H9 (cell line): Measurements from ENCODE around the gene SHPK. TPM values are rescaled to one million over a fixed set of nuclear protein-coding genes. Genes with fewer than 3 reads are reported as not detected.

Source experiments
- DNase-seq: peaks from one replicate; pipeline ENCODE4 v3.0.0-alpha.2; 2017
- H2AFZ ChIP-seq: one replicate; pipeline ENCODE4 v1.6.1; 2013; ENCODE audit warnings: mild to moderate bottlenecking, low read length, control low read depth, moderate library complexity
- H2AK5ac ChIP-seq: 2 replicates; pipeline ENCODE4 v1.6.1; 2013; ENCODE audit warnings: low read length, control low read depth, mixed read lengths; ENCODE audit not compliant: insufficient read length
- H2BK120ac ChIP-seq: one replicate; pipeline ENCODE4 v1.6.1; 2013; ENCODE audit warnings: low read depth, mild to moderate bottlenecking, low read length, control low read depth, inconsistent platforms; ENCODE audit not compliant: poor library complexity, severe bottlenecking
- H2BK12ac ChIP-seq: 2 replicates; pipeline ENCODE4 v1.6.1; 2013; ENCODE audit warnings: low read length, control low read depth, mixed read lengths, low read depth; ENCODE audit not compliant: insufficient read length
- H2BK15ac ChIP-seq: 2 replicates; pipeline ENCODE4 v1.6.1; 2013; ENCODE audit warnings: low read depth, low read length, control low read depth
- H2BK20ac ChIP-seq: one replicate; pipeline ENCODE4 v1.6.1; 2013; ENCODE audit warnings: low read depth, mild to moderate bottlenecking, low read length, control low read depth, inconsistent platforms; ENCODE audit not compliant: poor library complexity, severe bottlenecking
- H2BK5ac ChIP-seq: 2 replicates; pipeline ENCODE4 v1.6.1; 2013; ENCODE audit warnings: low read length, control low read depth, mixed read lengths; ENCODE audit not compliant: insufficient read length
- H3K14ac ChIP-seq: 2 replicates; pipeline ENCODE4 v1.6.1; 2013; ENCODE audit warnings: low read length, control low read depth; ENCODE audit not compliant: insufficient read depth
- H3K18ac ChIP-seq: 2 replicates; pipeline ENCODE4 v1.6.1; 2013; ENCODE audit warnings: low read depth, mild to moderate bottlenecking, mixed read lengths, low read length, control low read depth; ENCODE audit not compliant: insufficient read length
- H3K23ac ChIP-seq: 2 replicates; pipeline ENCODE4 v1.6.1; 2013; ENCODE audit warnings: low read length, control low read depth, mixed read lengths, low read depth; ENCODE audit not compliant: insufficient read length
- H3K23me2 ChIP-seq: 2 replicates; pipeline ENCODE4 v1.6.1; 2013; ENCODE audit warnings: low read depth, mild to moderate bottlenecking, mixed read lengths, low read length, control low read depth; ENCODE audit not compliant: insufficient read length, poor library complexity, severe bottlenecking
- H3K27ac ChIP-seq: 2 replicates; pipeline ENCODE4 v1.5.1; 2013; ENCODE audit warnings: low read length, control low read depth, mixed read lengths, low read depth; ENCODE audit not compliant: insufficient read length
- H3K27me3 ChIP-seq: 2 replicates; pipeline ENCODE4 v1.6.1; 2013; ENCODE audit warnings: low read length, control low read depth, inconsistent platforms; ENCODE audit not compliant: insufficient read depth
- H3K4ac ChIP-seq: 2 replicates; pipeline ENCODE4 v1.6.1; 2013; ENCODE audit warnings: low read depth, mild to moderate bottlenecking, control low read depth, inconsistent platforms, low read length, moderate library complexity
- H3K4me1 ChIP-seq: 2 replicates; pipeline ENCODE4 v1.6.1; 2013; ENCODE audit warnings: low read length, control low read depth, inconsistent platforms; ENCODE audit not compliant: insufficient read depth
- H3K4me2 ChIP-seq: 2 replicates; pipeline ENCODE4 v1.6.1; 2013; ENCODE audit warnings: low read length, control low read depth, mixed read lengths; ENCODE audit not compliant: insufficient read length, insufficient read depth
- H3K56ac ChIP-seq: 2 replicates; pipeline ENCODE4 v1.6.1; 2013; ENCODE audit warnings: low read depth, mild to moderate bottlenecking, mixed read lengths, low read length, control low read depth; ENCODE audit not compliant: insufficient read length
- H3K79me1 ChIP-seq: 2 replicates; pipeline ENCODE4 v1.6.1; 2013; ENCODE audit warnings: low read depth, mild to moderate bottlenecking, moderate library complexity, low read length, control low read depth, inconsistent platforms; ENCODE audit not compliant: insufficient read depth, poor library complexity, severe bottlenecking
- H3K79me2 ChIP-seq: 2 replicates; pipeline ENCODE4 v1.6.1; 2013; ENCODE audit warnings: low read length, control low read depth, inconsistent platforms; ENCODE audit not compliant: insufficient read depth
- H3K9ac ChIP-seq: 2 replicates; pipeline ENCODE4 v1.6.1; 2013; ENCODE audit warnings: low read length, control low read depth, mixed read lengths; ENCODE audit not compliant: insufficient read length; ENCODE audit errors: extremely low read depth
- H3K9me3 ChIP-seq: one replicate; pipeline ENCODE4 v1.6.1; 2013; ENCODE audit warnings: low read depth, low read length, inconsistent platforms; ENCODE audit not compliant: control insufficient read depth
- H3T11ph ChIP-seq: one replicate; pipeline ENCODE4 v1.6.1; 2013; ENCODE audit warnings: mild to moderate bottlenecking, low read length, control low read depth, inconsistent platforms
- H4K20me1 ChIP-seq: one replicate; pipeline ENCODE4 v1.6.1; 2013; ENCODE audit not compliant: control insufficient read depth, insufficient read length, insufficient read depth
- H4K5ac ChIP-seq: 2 replicates; pipeline ENCODE4 v1.6.1; 2013; ENCODE audit warnings: low read depth, mild to moderate bottlenecking, mixed read lengths, low read length, control low read depth; ENCODE audit not compliant: insufficient read length
- H4K8ac ChIP-seq: replicated peaks from 2 replicates; pipeline ENCODE4 v1.6.1; 2013; ENCODE audit warnings: low read length, control low read depth, mixed read lengths, low read depth; ENCODE audit not compliant: insufficient read length
- H4K91ac ChIP-seq: 2 replicates; pipeline ENCODE4 v1.6.1; 2013; ENCODE audit warnings: low read depth, mild to moderate bottlenecking, moderate library complexity, mixed read lengths, low read length, control low read depth; ENCODE audit not compliant: insufficient read length
- H3K27ac Mint-ChIP-seq, 3 experiments: 2 replicates in 2 of 3; 3 replicates in 1 of 3; pipeline ENCODE4 v1.8.0; 2020 to 2021; ENCODE audit warnings: mixed read lengths in 3 of 3, mild to moderate bottlenecking in 1 of 3, moderate library complexity in 1 of 3
- H3K27me3 Mint-ChIP-seq: 2 replicates; pipeline ENCODE4 v1.8.0; 2021; ENCODE audit warnings: low read depth, mild to moderate bottlenecking, moderate library complexity, mixed read lengths
- H3K36me3 Mint-ChIP-seq, 3 experiments: 2 replicates in 2 of 3; 3 replicates in 1 of 3; pipeline ENCODE4 v1.8.0; 2020 to 2021; ENCODE audit warnings: low read depth in 3 of 3, mixed read lengths in 3 of 3; ENCODE audit not compliant: insufficient read depth in 1 of 3
- H3K4me1 Mint-ChIP-seq, 2 experiments: 2 replicates each; pipeline ENCODE4 v1.8.0; 2020; ENCODE audit warnings: mixed read lengths in 2 of 2
- H3K4me3 Mint-ChIP-seq, 2 experiments: 2 replicates in 1 of 2; 3 replicates in 1 of 2; pipeline ENCODE4 v1.8.0; 2020 to 2021; ENCODE audit warnings: mild to moderate bottlenecking in 2 of 2, mixed read lengths in 2 of 2, moderate library complexity in 1 of 2
- H3K9me3 Mint-ChIP-seq, 2 experiments: 2 replicates in 1 of 2; 3 replicates in 1 of 2; pipeline ENCODE4 v1.8.0; 2020; ENCODE audit warnings: mild to moderate bottlenecking in 2 of 2, mixed read lengths in 2 of 2, moderate library complexity in 1 of 2
- CTCF ChIP-seq: fragments of 200-600 bp; sonication (generic); conservative IDR thresholded peaks from 3 replicates; pipeline ENCODE4 v1.8.0; 2021; ENCODE audit warnings: antibody characterized with exemption, mild to moderate bottlenecking
- WGBS: extraction: QIAGEN DNeasy Blood & Tissue Kit; methylation state at CpG from one replicate; pipeline ENCODE4 v1.1.7; 2013; ENCODE audit warnings: missing lambda C conversion rate, low lambda C conversion rate, mixed read lengths; ENCODE audit not compliant: insufficient read length; ENCODE audit errors: extremely low coverage; 5-methylcytosine and 5-hydroxymethylcytosine counted together
- total RNA-seq: library from RNA; stranded (reverse); gene quantifications from 2 replicates; pipeline ENCODE4 v1.2.1, GENCODE V29; 2021

SHPK gene
- total RNA-seq, 1 experiment from 2014 or later: 27.0 TPM

- H3K23ac ChIP-seq: no peak overlapping the region
- no peak overlapping the region for H3K14ac ChIP-seq
- Mint-ChIP-seq H3K27ac (peak overlapping the region in 1 of 3 experiments; percentile 40; a peak in 1 of 7 replicates), H3K9me3 (no peaks in the 10 kb centered on the region), H3K36me3 (peaks cover 0 to 22% (median 0%) of the 10 kb centered on the region in 3 experiments; a peak in 3 of 7 replicates), H3K4me3 (no peak overlapping the region), H3K4me1 (no peaks in the 10 kb centered on the region), H3K27me3 (no peaks in the 10 kb centered on the region)
- no peak overlapping the region for H3K18ac ChIP-seq
- H3K23me2 ChIP-seq: no peaks in the 10 kb centered on the region
- H3K4me2 ChIP-seq: no peak overlapping the region
- H4K5ac ChIP-seq: no peak overlapping the region
- H4K91ac ChIP-seq: no peak overlapping the region
- H3K56ac ChIP-seq: no peak overlapping the region
- peak; percentile 75 for DNase-seq
- no peak overlapping the region for H2AK5ac ChIP-seq
- H3K4ac ChIP-seq: no peak overlapping the region
- WGBS: no CpG with 5 or more reads among the region's 16 CpGs
- H2AFZ ChIP-seq: no peak overlapping the region
- H3T11ph ChIP-seq: no peak overlapping the region
- no peaks in the 10 kb centered on the region for H3K9me3 ChIP-seq
- no peak overlapping the region for H2BK20ac ChIP-seq
- no peaks in the 10 kb centered on the region for H3K4me1 ChIP-seq
- no peak overlapping the region for H3K9ac ChIP-seq
- no peak overlapping the region for H2BK120ac ChIP-seq
- H3K79me1 ChIP-seq: no peaks in the 10 kb centered on the region
- TF ChIP-seq CTCF: peak; percentile 75
- no peak overlapping the region for H4K8ac ChIP-seq
- no peaks in the 10 kb centered on the region for H3K79me2 ChIP-seq
- no peak overlapping the region for H2BK5ac ChIP-seq
- no peak overlapping the region for H3K27ac ChIP-seq
- H2BK12ac ChIP-seq: no peak overlapping the region
- no peaks in the 10 kb centered on the region for H4K20me1 ChIP-seq
- H2BK15ac ChIP-seq: no peak overlapping the region
- no peaks in the 10 kb centered on the region; the same call in 1 of the 2 replicates for H3K27me3 ChIP-seq
Observed at GRCh38 chr17:3602499-3602898, 33.6 kb downstream of the SHPK start.
